HL-60 (cell line): ENCODE measurements around the gene SMARCA2.

Experiments
- DNase-seq, 2 experiments: peaks; one replicate each; pipeline ENCODE4 v3.0.0-alpha.2; 2010 to 2020; ENCODE audit warnings: low read depth in 1 of 2, low spot score in 1 of 2
- H3K27ac ChIP-seq: fragments of 250-450 bp; sonication (Bioruptor Pico); replicated peaks from 2 replicates; pipeline ENCODE4 v1.5.1; 2020; ENCODE audit warnings: mild to moderate bottlenecking, moderate library complexity
- H3K27me3 ChIP-seq: fragments of 250-450 bp; sonication (Bioruptor Pico); 2 replicates; pipeline ENCODE4 v1.5.1; 2021; ENCODE audit warnings: mild to moderate bottlenecking, moderate library complexity; ENCODE audit not compliant: insufficient read depth, poor library complexity, severe bottlenecking
- H3K4me3 ChIP-seq: replicated peaks from 2 replicates; pipeline ENCODE4 v1.5.1; 2011; ENCODE audit warnings: mild to moderate bottlenecking, control low read depth, low read length; ENCODE audit not compliant: insufficient read depth
- GABPA ChIP-seq: IDR thresholded peaks from 2 replicates; pipeline ENCODE4 v1.6.1; 2012; ENCODE audit warnings: low read depth
- POLR2AphosphoS5 ChIP-seq: IDR thresholded peaks from 2 replicates; pipeline ENCODE4 v1.6.1; 2012; ENCODE audit warnings: low read depth
- SPI1 ChIP-seq: IDR thresholded peaks from 2 replicates; pipeline ENCODE4 v1.6.1; 2012; ENCODE audit warnings: low read depth, mild to moderate bottlenecking, borderline replicate concordance
- TF ChIP-seq, protein P1 (sequence below): IDR thresholded peaks from 2 replicates; pipeline ENCODE4 v1.6.1; 2012; ENCODE audit warnings: low read depth; ENCODE audit not compliant: insufficient replicate concordance
- TF ChIP-seq, protein P2 (sequence below): IDR thresholded peaks from one replicate; pipeline ENCODE4 v1.5.1; 2011; ENCODE audit warnings: low read length, control low read depth, inconsistent platforms; ENCODE audit not compliant: insufficient read depth

SMARCA2 gene

GRCh38 chr9:1989500-1989899, 25.6 kb upstream of the SMARCA2 start:
- no peak for DNase-seq
- TF ChIP-seq GABPA: no peak
- TF ChIP-seq, protein P1, sequence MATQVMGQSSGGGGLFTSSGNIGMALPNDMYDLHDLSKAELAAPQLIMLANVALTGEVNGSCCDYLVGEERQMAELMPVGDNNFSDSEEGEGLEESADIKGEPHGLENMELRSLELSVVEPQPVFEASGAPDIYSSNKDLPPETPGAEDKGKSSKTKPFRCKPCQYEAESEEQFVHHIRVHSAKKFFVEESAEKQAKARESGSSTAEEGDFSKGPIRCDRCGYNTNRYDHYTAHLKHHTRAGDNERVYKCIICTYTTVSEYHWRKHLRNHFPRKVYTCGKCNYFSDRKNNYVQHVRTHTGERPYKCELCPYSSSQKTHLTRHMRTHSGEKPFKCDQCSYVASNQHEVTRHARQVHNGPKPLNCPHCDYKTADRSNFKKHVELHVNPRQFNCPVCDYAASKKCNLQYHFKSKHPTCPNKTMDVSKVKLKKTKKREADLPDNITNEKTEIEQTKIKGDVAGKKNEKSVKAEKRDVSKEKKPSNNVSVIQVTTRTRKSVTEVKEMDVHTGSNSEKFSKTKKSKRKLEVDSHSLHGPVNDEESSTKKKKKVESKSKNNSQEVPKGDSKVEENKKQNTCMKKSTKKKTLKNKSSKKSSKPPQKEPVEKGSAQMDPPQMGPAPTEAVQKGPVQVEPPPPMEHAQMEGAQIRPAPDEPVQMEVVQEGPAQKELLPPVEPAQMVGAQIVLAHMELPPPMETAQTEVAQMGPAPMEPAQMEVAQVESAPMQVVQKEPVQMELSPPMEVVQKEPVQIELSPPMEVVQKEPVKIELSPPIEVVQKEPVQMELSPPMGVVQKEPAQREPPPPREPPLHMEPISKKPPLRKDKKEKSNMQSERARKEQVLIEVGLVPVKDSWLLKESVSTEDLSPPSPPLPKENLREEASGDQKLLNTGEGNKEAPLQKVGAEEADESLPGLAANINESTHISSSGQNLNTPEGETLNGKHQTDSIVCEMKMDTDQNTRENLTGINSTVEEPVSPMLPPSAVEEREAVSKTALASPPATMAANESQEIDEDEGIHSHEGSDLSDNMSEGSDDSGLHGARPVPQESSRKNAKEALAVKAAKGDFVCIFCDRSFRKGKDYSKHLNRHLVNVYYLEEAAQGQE: no peak
- TF ChIP-seq, protein P2, sequence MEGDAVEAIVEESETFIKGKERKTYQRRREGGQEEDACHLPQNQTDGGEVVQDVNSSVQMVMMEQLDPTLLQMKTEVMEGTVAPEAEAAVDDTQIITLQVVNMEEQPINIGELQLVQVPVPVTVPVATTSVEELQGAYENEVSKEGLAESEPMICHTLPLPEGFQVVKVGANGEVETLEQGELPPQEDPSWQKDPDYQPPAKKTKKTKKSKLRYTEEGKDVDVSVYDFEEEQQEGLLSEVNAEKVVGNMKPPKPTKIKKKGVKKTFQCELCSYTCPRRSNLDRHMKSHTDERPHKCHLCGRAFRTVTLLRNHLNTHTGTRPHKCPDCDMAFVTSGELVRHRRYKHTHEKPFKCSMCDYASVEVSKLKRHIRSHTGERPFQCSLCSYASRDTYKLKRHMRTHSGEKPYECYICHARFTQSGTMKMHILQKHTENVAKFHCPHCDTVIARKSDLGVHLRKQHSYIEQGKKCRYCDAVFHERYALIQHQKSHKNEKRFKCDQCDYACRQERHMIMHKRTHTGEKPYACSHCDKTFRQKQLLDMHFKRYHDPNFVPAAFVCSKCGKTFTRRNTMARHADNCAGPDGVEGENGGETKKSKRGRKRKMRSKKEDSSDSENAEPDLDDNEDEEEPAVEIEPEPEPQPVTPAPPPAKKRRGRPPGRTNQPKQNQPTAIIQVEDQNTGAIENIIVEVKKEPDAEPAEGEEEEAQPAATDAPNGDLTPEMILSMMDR: no peak
- no peak for TF ChIP-seq SPI1
- TF ChIP-seq POLR2AphosphoS5: no peak
- H3K27me3 ChIP-seq: no peaks in the 10 kb centered on the region
- H3K4me3 ChIP-seq: no peak overlapping the region
- no peak overlapping the region for H3K27ac ChIP-seq

DNA sequence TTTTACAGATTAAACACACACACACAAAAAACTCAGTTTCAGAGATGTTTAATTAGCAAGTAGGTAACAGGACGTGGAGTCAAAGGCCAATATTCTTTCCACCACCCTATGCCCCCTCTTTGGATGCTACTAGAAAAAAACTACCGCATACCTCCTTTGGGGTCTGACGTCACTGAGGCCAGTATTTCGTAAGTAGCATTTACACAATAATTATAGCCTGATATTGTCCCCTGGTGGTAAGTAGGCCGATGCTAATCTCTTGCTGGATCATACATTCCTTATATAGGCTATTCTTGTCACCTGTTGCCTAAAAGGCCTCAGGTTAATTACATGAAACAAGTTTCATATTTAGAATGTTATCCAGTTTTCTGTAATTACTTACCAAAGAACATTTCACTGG, 21.0 kb upstream of the SMARCA2 start:
- Histone ChIP-seq H3K27me3 (no peaks in the 10 kb centered on the region), H3K27ac (no peak overlapping the region), H3K4me3 (no peak overlapping the region)
- no peak for DNase-seq
- TF ChIP-seq, protein P2: no peak
- TF ChIP-seq GABPA (no peak), POLR2AphosphoS5 (no peak), SPI1 (no peak)
- TF ChIP-seq, protein P1: no peak

DNA sequence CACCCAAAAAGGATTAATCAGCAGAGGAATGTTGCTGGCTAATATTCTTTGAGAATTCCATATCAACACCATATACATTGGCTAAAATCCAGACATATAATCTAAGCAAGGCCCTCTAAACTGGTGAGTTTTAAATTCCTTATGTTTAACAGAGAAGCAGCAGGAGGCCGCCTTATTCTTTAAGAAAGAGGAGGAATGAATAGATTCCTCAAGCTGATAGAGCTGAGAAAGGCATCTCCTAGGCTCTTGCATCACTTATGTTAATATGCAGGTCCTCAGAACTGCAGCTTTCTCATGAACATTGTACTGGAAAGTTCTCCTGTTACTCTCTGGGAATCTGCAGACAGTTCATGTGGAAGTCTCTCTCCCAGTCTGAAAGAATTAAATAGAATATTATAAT, 20.1 kb upstream of the SMARCA2 start:
- Histone ChIP-seq H3K4me3 (no peak overlapping the region), H3K27me3 (no peaks in the 10 kb centered on the region), H3K27ac (no peak overlapping the region)
- TF ChIP-seq POLR2AphosphoS5: no peak
- TF ChIP-seq, protein P1: no peak
- TF ChIP-seq, protein P2: no peak
- no peak for TF ChIP-seq SPI1
- TF ChIP-seq GABPA: no peak
- DNase-seq: no peak
